ENCODE results near the gene MAGI2. TPM values are rescaled to one million over a fixed set of nuclear protein-coding genes. Genes with fewer than 3 reads are reported as not detected.

Gene MAGI2
- total RNA-seq, 1 experiment from 2014 or later, result 0.34 TPM

DNA sequence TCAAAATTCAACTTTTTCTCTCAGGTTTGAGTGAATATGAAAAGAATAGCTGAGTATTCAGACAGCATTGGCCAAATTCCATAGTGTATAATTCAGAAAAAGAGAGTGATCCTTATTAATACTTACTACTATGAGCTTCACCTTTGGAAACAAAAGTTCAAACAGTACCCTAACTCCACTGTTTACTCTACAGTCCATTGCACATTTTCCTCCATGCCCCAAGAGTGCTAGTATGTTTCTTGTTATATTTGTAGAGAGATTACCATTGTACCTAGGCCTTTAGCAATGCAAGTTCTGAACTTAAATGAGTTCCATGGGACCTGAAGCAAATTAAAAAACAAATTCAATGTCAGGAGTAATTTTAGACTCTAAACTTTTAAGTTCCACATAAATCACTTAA lies 48.1 kb downstream of the MAGI2 start:
- Histone ChIP-seq H3K36me3 (ENCODE audit: insufficient read depth, low read length, poor library complexity, severe bottlenecking) (no peaks in the 10 kb centered on the region), H3K9me3 (ENCODE audit: low read depth, low read length, poor library complexity, severe bottlenecking) (no peaks in the 10 kb centered on the region), H3K4me3 (ENCODE audit: low read depth, low read length, poor library complexity, severe bottlenecking) (no peak overlapping the region), H3K27ac (ENCODE audit: low read depth, low read length, poor library complexity, severe bottlenecking) (no peak overlapping the region), H3K4me1 (ENCODE audit: insufficient read depth, low read length, poor library complexity, severe bottlenecking) (no peaks in the 10 kb centered on the region), H3K27me3 (replicated peaks; ENCODE audit: insufficient read depth, low read depth, low read length, poor library complexity) (peaks cover 23% of the 10 kb centered on the region)
- POLR2A ChIA-PET (ENCODE audit: low non-redundant PET), result no interaction called here
- TF ChIP-seq EZH2 (IDR thresholded peaks at IDR 0.05; ENCODE audit: borderline replicate concordance, low read depth, low read length, poor library complexity, severe bottlenecking), result no peak
- TF ChIP-seq, protein P1, sequence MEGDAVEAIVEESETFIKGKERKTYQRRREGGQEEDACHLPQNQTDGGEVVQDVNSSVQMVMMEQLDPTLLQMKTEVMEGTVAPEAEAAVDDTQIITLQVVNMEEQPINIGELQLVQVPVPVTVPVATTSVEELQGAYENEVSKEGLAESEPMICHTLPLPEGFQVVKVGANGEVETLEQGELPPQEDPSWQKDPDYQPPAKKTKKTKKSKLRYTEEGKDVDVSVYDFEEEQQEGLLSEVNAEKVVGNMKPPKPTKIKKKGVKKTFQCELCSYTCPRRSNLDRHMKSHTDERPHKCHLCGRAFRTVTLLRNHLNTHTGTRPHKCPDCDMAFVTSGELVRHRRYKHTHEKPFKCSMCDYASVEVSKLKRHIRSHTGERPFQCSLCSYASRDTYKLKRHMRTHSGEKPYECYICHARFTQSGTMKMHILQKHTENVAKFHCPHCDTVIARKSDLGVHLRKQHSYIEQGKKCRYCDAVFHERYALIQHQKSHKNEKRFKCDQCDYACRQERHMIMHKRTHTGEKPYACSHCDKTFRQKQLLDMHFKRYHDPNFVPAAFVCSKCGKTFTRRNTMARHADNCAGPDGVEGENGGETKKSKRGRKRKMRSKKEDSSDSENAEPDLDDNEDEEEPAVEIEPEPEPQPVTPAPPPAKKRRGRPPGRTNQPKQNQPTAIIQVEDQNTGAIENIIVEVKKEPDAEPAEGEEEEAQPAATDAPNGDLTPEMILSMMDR (conservative IDR thresholded peaks at IDR 0.05; ENCODE audit: low read depth, low read length), result no peak
- intact Hi-C loops (cut with micrococcal nuclease; ENCODE audit: unreplicated experiment), result no loop called here
- DNase-seq (ENCODE audit: low spot score), result no peak
- CTCF ChIA-PET, result no interaction called here
- no TSS peak for BruUV-seq (replicated peaks)

- intact Hi-C loops (cut with micrococcal nuclease; ENCODE audit: unreplicated experiment), result no loop called here
- peaks cover 22% of the 10 kb centered on the region for H3K27me3 ChIP-seq (replicated peaks; ENCODE audit: insufficient read depth, low read depth, low read length, poor library complexity)
- TF ChIP-seq, protein P1 (conservative IDR thresholded peaks at IDR 0.05; ENCODE audit: low read depth, low read length), result no peak
- TF ChIP-seq EZH2 (IDR thresholded peaks at IDR 0.05; ENCODE audit: borderline replicate concordance, low read depth, low read length, poor library complexity, severe bottlenecking), result no peak
- no peaks in the 10 kb centered on the region for H3K4me1 ChIP-seq (ENCODE audit: insufficient read depth, low read length, poor library complexity, severe bottlenecking)
- no peaks in the 10 kb centered on the region for H3K36me3 ChIP-seq (ENCODE audit: insufficient read depth, low read length, poor library complexity, severe bottlenecking)
- ChIA-PET CTCF (no interaction called here), POLR2A (ENCODE audit: low non-redundant PET) (no interaction called here)
- BruUV-seq (replicated peaks), result no TSS peak
- no peak overlapping the region for H3K4me3 ChIP-seq (ENCODE audit: low read depth, low read length, poor library complexity, severe bottlenecking)
- H3K9me3 ChIP-seq (ENCODE audit: low read depth, low read length, poor library complexity, severe bottlenecking), result no peaks in the 10 kb centered on the region
- no peak for DNase-seq (ENCODE audit: low spot score)
- no peak overlapping the region for H3K27ac ChIP-seq (ENCODE audit: low read depth, low read length, poor library complexity, severe bottlenecking)
Observed at GRCh38 chr7:79403879-79404278, 49.6 kb downstream of the MAGI2 start.

- Histone ChIP-seq H3K4me3 (ENCODE audit: low read depth, low read length, poor library complexity, severe bottlenecking) (no peak overlapping the region), H3K4me1 (ENCODE audit: insufficient read depth, low read length, poor library complexity, severe bottlenecking) (no peaks in the 10 kb centered on the region), H3K27ac (ENCODE audit: low read depth, low read length, poor library complexity, severe bottlenecking) (no peak overlapping the region), H3K27me3 (replicated peaks; ENCODE audit: insufficient read depth, low read depth, low read length, poor library complexity) (peaks cover 18% of the 10 kb centered on the region), H3K9me3 (ENCODE audit: low read depth, low read length, poor library complexity, severe bottlenecking) (no peaks in the 10 kb centered on the region), H3K36me3 (ENCODE audit: insufficient read depth, low read length, poor library complexity, severe bottlenecking) (no peaks in the 10 kb centered on the region)
- POLR2A ChIA-PET (ENCODE audit: low non-redundant PET), result no interaction called here
- no TSS peak for BruUV-seq (replicated peaks)
- CTCF ChIA-PET, result no interaction called here
- intact Hi-C loops (cut with micrococcal nuclease; ENCODE audit: unreplicated experiment), result no loop called here
- TF ChIP-seq, protein P1 (conservative IDR thresholded peaks at IDR 0.05; ENCODE audit: low read depth, low read length), result no peak
- no peak for TF ChIP-seq EZH2 (IDR thresholded peaks at IDR 0.05; ENCODE audit: borderline replicate concordance, low read depth, low read length, poor library complexity, severe bottlenecking)
- no peak for DNase-seq (ENCODE audit: low spot score)
Observed at GRCh38 chr7:79403451-79403850, 50.0 kb downstream of the MAGI2 start.

Measured in A673 (cell line).